SU-DHL-6 (cell line): ENCODE data around the gene GRB10.

Experiments
- CTCF ChIP-seq: fragments of 200-600 bp; sonication (generic); IDR thresholded peaks from one replicate; pipeline ENCODE4 v1.5.1; 2017; ENCODE audit warnings: antibody characterized with exemption, mild to moderate bottlenecking, low read length, moderate library complexity; ENCODE audit not compliant: insufficient read depth, poor library complexity, severe bottlenecking
- EZH2phosphoT487 ChIP-seq: fragments of 200-600 bp; sonication (generic), shearing (Covaris generic); conservative IDR thresholded peaks from 2 replicates; pipeline ENCODE4 v1.6.1; 2018; ENCODE audit warnings: mild to moderate bottlenecking, antibody characterized with exemption, low read length, moderate library complexity, mixed read lengths

GRCh38 chr7:50544992-50545391 lies 237.7 kb downstream of the GRB10 start:
- TF ChIP-seq CTCF (no peak), EZH2phosphoT487 (no peak)
